Psoas muscle (tissue), 8 donors: Measurements from ENCODE around the gene SLC8A2. TPM values are rescaled to one million over a fixed set of nuclear protein-coding genes. Genes with fewer than 3 reads are reported as not detected.

ENCODE experiments used
- ATAC-seq, 4 donors: fragments of 200-7000 bp; cut with Tn5 transposase; one replicate each; pipeline ENCODE4 v1.9.1; 2020; ENCODE audit warnings: moderate library complexity in 3 of 4, mild to moderate bottlenecking in 2 of 4
- DNase-seq, 2 donors: peaks; one replicate each; pipeline ENCODE4 v3.0.0-alpha.2; 2020
- H3K27ac ChIP-seq: fragments of 200-600 bp; one replicate; pipeline ENCODE4 v1.8.0; 2022
- H3K27me3 ChIP-seq, 3 donors: fragments of 200-600 bp in 1 of 3; one replicate each; pipeline versions ENCODE4 v1.6.1 to v1.8.0; 2013 to 2022; ENCODE audit warnings: low read length in 2 of 3, mild to moderate bottlenecking in 2 of 3, moderate library complexity in 1 of 3; ENCODE audit not compliant: insufficient read depth in 3 of 3
- H3K36me3 ChIP-seq, 2 donors: fragments of 200-600 bp in 1 of 2; one replicate each; pipeline versions ENCODE4 v1.6.1 to v1.8.0; 2013 to 2022; ENCODE audit warnings: low read depth in 1 of 2, mild to moderate bottlenecking in 1 of 2, moderate library complexity in 1 of 2; ENCODE audit not compliant: insufficient read depth in 1 of 2
- H3K4me1 ChIP-seq: fragments of 200-600 bp; one replicate; pipeline ENCODE4 v1.8.0; 2022
- H3K4me3 ChIP-seq: fragments of 200-600 bp; one replicate; pipeline ENCODE4 v1.8.0; 2022; ENCODE audit warnings: mild to moderate bottlenecking
- H3K9me3 ChIP-seq: fragments of 200-600 bp; one replicate; pipeline ENCODE4 v1.8.0; 2022
- WGBS, 3 donors: extraction: QIAGEN DNeasy Blood & Tissue Kit; methylation state at CpG; one replicate each; pipeline versions ENCODE4 v1.1.6 to v1.1.7; 2013; 5-methylcytosine and 5-hydroxymethylcytosine counted together
- intact Hi-C, 2 donors: fragments of 100-400 bp; cut with DNase I; formaldehyde crosslinking; loops; one replicate each; pipeline versions ENCODE4 v1.11.0 to v1.14.2; 2022
- polyA plus RNA-seq, 3 donors: library from polyadenylated mRNA; stranded (reverse); fragments of 200-250 nt; gene quantifications; one replicate each; pipeline ENCODE4 v1.2.3, GENCODE V29; 2013
- total RNA-seq, 4 donors: library from RNA; stranded (reverse); fragmentation: NEBNext Ultra II Directional in 2 of 4; extraction: Animal tissue kit (Norgen Biotek cat#: 25700) in 2 of 4; gene quantifications; one replicate each; pipeline versions ENCODE4 v1.2.1 to v1.2.4, GENCODE V29; 2021 to 2023
- TF ChIP-seq, protein P1 (sequence below): fragments of 200-600 bp; IDR thresholded peaks from one replicate; pipeline ENCODE4 v1.8.0; 2022; ENCODE audit warnings: antibody characterized with exemption
- donor health status: healthy with polysubstance abuse.
- donor health status: DM: no; HTN: no; CAD: no; lungs with moderate emphysema.
- donor health status: Bipolar disorder and iron deficiency.
- donor health status: healthy.
- donor health status: DM: yes; HTN: yes; CAD: no.
- donor health status: DM: no; HTN: no; CAD: no.
- donor health status: DM: no; HTN: no; CAD: no.
- donor health status: DM: yes; HTN: yes; CAD: no.

The SLC8A2 gene
- total and polyA plus RNA-seq, 7 donors, result 0.12 to 0.54 (median 0.19) TPM; not detected in 1

DNA sequence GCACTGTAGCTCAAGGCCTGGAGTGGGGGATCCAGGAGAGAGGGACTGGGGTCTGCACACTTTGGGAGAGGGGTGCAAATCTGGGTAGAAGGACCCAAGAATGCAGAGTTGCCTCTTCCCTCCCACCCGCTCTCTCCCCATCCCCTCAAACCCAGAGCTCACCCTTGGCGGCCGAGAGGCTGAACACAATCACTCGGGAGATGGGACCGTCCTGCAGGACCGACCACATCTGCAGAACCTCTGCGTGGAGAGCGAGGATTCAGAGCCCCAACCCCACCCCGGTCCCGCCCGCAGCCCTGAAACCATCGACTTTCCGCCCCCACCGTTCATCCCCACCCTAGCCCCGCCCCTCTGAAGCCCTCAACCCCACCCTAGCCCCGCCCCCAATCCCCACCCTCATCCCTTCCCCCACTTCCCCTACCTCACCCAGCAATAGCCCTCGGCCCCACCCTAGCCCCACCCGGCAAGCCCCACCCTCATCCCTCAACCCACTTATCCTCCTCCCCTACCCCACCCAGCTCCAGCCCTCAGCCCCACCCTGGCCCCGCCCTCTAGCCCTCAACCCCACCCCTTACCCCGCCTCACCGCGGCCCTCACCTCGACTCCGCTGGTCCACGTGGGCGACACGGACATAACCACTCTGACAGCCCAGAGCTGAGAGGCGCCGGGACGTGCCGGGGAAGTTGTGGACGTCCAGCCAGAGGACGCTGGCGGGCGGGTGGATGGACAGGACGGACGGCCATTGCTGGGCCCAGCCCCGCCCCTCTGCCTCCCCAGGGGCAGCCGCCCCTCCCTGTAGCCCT is 8.2 kb upstream of the SLC8A2 start:
- WGBS, 3 donors, result 15 to 17% (median 16%) methylated on average over 28 to 39 of the region's 39 CpGs
- Histone ChIP-seq H3K27ac (no peak overlapping the region), H3K4me1 (peaks cover 5% of the 10 kb centered on the region), H3K36me3 (no peaks in the 10 kb centered on the region), H3K9me3 (no peaks in the 10 kb centered on the region), H3K4me3 (peak overlapping the region; percentile 42), H3K27me3 (no peaks in the 10 kb centered on the region)
- peak in 1 of 2 donors; percentile 57 for DNase-seq
- TF ChIP-seq, protein P1, sequence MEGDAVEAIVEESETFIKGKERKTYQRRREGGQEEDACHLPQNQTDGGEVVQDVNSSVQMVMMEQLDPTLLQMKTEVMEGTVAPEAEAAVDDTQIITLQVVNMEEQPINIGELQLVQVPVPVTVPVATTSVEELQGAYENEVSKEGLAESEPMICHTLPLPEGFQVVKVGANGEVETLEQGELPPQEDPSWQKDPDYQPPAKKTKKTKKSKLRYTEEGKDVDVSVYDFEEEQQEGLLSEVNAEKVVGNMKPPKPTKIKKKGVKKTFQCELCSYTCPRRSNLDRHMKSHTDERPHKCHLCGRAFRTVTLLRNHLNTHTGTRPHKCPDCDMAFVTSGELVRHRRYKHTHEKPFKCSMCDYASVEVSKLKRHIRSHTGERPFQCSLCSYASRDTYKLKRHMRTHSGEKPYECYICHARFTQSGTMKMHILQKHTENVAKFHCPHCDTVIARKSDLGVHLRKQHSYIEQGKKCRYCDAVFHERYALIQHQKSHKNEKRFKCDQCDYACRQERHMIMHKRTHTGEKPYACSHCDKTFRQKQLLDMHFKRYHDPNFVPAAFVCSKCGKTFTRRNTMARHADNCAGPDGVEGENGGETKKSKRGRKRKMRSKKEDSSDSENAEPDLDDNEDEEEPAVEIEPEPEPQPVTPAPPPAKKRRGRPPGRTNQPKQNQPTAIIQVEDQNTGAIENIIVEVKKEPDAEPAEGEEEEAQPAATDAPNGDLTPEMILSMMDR, result no peak
- no peak for ATAC-seq
- intact Hi-C loops, result loop anchor here in 1 of 2 donors (5.0 kb wide), 1 partner anchor 43 kb away; no protein-coding TSS in a partner anchor

DNA sequence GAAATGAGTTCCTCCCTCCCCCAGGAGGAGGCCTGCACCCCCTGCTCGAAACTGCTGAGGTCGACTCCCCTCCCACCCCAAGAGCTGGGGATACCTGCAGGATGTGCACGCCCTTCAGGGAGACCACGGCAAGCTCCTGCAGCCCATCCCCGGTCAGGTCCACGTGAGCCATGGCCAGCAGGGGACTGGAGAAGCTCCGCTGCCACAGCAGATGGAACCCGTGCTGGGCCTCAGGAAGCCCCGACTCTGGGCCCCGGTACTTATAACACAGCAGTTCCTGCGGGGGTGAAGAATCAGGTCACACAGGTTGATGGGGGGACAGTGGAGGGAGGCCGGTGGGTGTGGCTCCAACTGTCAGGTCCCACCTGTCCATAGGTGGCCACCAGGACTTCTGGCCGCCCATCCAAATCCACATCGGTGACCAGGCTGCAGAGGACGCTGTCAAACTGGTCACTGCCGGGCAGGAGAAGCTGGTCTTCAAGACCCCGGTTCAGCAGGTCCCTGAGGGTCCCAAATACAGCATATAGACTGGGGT is 4.8 kb upstream of the SLC8A2 start:
- TF ChIP-seq, protein P1, result no peak
- WGBS, 3 donors, result 86 to 91% (median 90%) methylated on average over 16 to 17 of the region's 17 CpGs
- intact Hi-C loops, result no loop called here

DNA sequence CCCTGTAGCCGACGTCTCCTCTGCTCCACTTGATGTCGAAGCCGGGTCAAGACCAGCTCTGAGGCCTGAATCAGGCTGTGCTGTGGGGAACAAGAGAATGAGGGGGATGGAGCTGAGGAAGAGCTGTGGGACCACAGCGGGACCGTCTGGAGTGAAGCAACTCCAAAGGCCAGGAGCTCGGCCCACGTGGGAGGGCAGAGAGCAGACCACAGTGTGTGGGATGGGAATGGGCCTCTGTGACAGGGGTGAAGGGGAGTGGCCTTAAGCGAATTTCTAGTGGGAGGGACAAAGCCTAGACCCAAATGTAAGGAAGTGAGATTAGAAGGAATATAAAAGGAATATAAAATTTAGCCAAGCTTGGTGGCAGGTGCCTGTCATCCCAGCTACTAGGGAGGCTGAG is 3.8 kb upstream of the SLC8A2 start:
- Histone ChIP-seq H3K27me3 (peaks cover 0 to 25% (median 4%) of the 10 kb centered on the region in 3 donors), H3K27ac (no peak overlapping the region), H3K4me1 (no peaks in the 10 kb centered on the region), H3K9me3 (no peaks in the 10 kb centered on the region), H3K36me3 (no peaks in the 10 kb centered on the region), H3K4me3 (no peak overlapping the region)
- intact Hi-C loops, result no loop called here
- TF ChIP-seq, protein P1, result no peak
- ATAC-seq (no peak), DNase-seq (peak in 1 of 2 donors; percentile 6)
- WGBS, 3 donors, result 81 to 87% (median 82%) methylated on average over 9 of the region's 9 CpGs

More for the DNA sequence above, 4.8 kb upstream of the SLC8A2 start:
- Histone ChIP-seq H3K27me3 (peaks cover 0 to 18% (median 2%) of the 10 kb centered on the region in 3 donors), H3K4me1 (no peaks in the 10 kb centered on the region), H3K9me3 (no peaks in the 10 kb centered on the region), H3K36me3 (no peaks in the 10 kb centered on the region), H3K27ac (no peak overlapping the region), H3K4me3 (no peak overlapping the region)
- ATAC-seq, result no peak
- peak in 1 of 2 donors; percentile 32 for DNase-seq

DNA sequence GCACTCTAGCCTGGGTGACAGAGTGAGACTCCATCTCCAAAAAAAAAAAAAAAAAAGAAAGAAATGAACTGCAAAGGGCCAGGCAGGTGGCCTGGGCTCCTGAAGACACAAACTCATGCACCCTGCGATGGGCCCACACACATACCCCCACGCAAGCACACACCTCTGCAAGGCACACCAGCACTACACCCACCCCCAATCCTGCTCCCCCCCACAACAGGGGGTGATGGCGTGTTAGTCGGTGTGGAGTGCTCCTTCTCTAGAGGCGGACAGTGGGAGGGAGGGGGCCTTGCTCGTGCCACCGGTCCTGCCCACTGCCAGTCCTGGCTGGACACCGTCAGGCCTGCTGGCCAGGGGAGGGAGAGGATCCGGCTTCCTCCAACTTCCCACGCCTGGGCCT is 1.6 kb upstream of the SLC8A2 start:
- H3K36me3 ChIP-seq, result no peaks in the 10 kb centered on the region
- no peak overlapping the region for H3K4me3 ChIP-seq
- no peak for ATAC-seq
- peak in 1 of 2 donors; percentile 8 for DNase-seq
- no peaks in the 10 kb centered on the region for H3K9me3 ChIP-seq
- peaks cover 0 to 40% (median 10%) of the 10 kb centered on the region in 3 donors for H3K27me3 ChIP-seq
- no peak overlapping the region for H3K27ac ChIP-seq
- intact Hi-C loops, result no loop called here
- WGBS, 3 donors, result 59 to 67% (median 64%) methylated on average over 9 to 10 of the region's 10 CpGs
- H3K4me1 ChIP-seq, result no peaks in the 10 kb centered on the region
- TF ChIP-seq, protein P1, result no peak
